GM12891 (cell line): Measurements from ENCODE around the gene MYL7.

Experiments
- DNase-seq: peaks from one replicate; pipeline ENCODE4 v3.0.0; 2011; ENCODE audit warnings: low spot score; ENCODE audit not compliant: insufficient read length
- FAIRE-seq: peaks from 2 replicates; lab custom pipeline; 2011; peaks lifted over from hg19 to GRCh38; lab: Jason Lieb, UNC
- PAX5 ChIP-seq: IDR thresholded peaks from 2 replicates; pipeline ENCODE4 v1.6.1; 2011; ENCODE audit warnings: low read length, moderate library complexity, mild to moderate bottlenecking; ENCODE audit not compliant: insufficient read depth, severe bottlenecking
- POLR2A ChIP-seq: IDR thresholded peaks from 2 replicates; pipeline ENCODE4 v1.6.1; 2011; ENCODE audit warnings: low read depth, low read length, control low read depth
- POLR2AphosphoS5 ChIP-seq: IDR thresholded peaks from 2 replicates; pipeline ENCODE4 v1.6.1; 2011; ENCODE audit warnings: low read depth, low read length, control low read depth
- POU2F2 ChIP-seq: IDR thresholded peaks from 2 replicates; pipeline ENCODE4 v1.6.1; 2011; ENCODE audit warnings: low read depth, mild to moderate bottlenecking, control low read depth, low read length, moderate library complexity
- SPI1 ChIP-seq: IDR thresholded peaks from 2 replicates; pipeline ENCODE4 v1.6.1; 2011; ENCODE audit warnings: low read depth, low read length, control low read depth
- TAF1 ChIP-seq: IDR thresholded peaks from 2 replicates; pipeline ENCODE4 v1.6.1; 2011; ENCODE audit warnings: low read depth, low read length, control low read depth

The MYL7 gene

DNA sequence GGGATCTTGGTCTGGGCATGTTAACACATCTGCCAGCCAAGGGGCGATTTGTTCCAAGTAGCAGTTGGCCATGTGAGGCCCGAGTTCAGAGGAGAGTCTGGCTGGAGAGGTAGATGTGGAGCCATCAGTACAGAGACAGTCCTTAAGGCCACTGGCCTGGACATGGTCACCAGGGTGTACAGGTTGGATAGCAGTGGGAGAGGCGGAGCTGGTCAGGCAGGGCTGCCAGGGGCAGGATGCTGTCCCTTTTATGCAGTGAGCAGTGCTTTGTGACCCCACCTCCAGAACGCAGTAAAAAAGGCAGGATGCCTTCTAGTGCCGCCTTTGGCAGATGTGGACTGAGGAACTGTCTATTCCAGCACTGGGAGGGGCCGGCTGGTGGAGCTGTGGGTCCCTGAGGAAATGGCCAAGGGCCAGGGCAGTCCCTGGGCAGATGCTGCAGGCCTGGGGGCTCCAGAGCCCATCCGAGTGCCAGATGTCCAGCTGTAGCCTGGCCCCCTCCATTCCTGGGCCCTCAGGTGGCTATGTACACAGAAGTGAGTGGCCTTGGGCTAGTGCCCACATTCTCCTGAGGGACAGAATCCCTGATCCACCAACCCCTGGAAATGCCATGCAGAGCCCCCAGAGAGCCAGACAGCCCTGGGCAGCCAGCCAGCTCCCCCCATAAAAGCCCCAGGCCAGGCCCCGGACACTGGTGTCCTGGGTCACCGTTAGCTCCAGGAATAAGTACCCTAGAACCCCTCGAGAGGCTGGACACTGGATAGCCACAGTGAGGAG is 17.2 kb upstream of the MYL7 start:
- DNase-seq (no peak), FAIRE-seq (no peak)
- TF ChIP-seq POLR2AphosphoS5 (no peak), POLR2A (no peak)

DNA sequence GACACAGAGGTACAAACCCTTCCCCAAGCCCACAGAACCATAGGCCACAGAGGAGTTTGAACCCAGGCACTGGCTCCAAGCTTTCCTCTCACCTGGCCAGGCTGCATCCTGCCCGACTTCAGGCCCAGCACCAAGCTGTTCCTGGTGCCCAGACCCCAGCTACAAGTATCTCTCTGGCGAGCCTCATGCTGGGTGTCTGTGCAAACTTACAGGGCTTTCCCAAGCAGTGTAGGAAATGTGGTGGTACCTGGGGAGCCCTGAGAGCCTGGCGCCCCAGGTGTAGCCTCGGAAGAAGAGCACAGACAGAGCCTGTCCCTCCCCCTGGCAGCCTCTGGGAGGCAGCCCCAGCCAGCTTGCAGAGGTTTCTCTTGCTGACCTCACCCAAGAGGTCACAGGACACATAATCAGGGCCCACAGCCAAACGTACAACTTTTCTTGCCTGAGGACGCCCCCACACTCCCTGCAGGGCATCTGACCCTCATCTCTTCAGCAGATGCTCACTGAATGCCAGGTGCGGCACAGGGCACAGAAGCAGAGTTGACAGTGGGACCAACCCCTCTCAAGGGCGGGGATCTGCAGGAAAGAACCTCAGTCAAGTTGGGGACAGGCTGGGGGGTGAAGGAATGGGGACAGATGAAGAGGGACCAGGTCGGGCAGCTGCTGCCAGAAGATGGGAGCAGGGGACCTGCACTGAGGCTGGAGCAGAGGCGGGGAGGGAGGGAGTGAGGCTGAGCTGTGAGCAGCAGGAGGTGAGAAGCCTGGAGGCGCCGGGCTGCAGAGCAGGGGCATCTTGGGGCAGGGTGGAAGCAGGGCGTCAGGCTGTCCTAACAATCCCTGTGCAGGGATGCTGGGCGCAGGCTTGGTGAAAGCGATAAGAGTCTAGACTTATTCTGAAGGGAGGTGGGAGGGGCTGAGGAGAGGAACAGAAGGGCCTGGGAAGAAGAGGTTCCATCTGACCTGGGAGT is 16.3 kb upstream of the MYL7 start:
- TF ChIP-seq PAX5 (no peak), POLR2AphosphoS5 (no peak), TAF1 (no peak), SPI1 (no peak)
- no peak for DNase-seq
- FAIRE-seq, result no peak

DNA sequence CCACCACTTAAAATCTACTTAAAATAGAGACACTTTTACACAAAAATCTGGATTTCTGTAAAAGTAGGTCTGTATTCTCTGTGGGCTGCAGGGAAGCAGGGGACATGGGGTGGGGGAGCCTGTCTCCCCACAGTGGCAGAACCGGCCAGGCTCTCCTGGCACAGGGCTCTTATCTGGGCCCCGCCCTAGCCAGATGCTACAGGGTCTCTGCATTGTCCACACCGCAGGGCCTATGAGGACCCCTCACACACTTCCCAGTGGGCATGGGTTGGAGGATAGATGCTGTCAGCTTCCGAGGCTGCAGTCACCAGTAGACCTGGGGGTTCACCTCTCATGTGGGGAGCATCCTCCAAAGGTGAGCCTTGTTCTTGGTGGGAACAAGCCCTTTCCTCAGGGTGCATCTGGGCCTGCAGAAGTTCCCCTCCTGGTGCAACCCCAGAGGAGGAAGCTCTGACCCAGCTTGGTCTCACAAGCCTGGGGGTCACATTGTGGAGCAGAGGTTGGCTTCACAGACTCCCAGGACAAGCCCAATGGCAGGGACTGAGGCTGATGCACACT is 15.4 kb upstream of the MYL7 start:
- FAIRE-seq, result no peak

DNA sequence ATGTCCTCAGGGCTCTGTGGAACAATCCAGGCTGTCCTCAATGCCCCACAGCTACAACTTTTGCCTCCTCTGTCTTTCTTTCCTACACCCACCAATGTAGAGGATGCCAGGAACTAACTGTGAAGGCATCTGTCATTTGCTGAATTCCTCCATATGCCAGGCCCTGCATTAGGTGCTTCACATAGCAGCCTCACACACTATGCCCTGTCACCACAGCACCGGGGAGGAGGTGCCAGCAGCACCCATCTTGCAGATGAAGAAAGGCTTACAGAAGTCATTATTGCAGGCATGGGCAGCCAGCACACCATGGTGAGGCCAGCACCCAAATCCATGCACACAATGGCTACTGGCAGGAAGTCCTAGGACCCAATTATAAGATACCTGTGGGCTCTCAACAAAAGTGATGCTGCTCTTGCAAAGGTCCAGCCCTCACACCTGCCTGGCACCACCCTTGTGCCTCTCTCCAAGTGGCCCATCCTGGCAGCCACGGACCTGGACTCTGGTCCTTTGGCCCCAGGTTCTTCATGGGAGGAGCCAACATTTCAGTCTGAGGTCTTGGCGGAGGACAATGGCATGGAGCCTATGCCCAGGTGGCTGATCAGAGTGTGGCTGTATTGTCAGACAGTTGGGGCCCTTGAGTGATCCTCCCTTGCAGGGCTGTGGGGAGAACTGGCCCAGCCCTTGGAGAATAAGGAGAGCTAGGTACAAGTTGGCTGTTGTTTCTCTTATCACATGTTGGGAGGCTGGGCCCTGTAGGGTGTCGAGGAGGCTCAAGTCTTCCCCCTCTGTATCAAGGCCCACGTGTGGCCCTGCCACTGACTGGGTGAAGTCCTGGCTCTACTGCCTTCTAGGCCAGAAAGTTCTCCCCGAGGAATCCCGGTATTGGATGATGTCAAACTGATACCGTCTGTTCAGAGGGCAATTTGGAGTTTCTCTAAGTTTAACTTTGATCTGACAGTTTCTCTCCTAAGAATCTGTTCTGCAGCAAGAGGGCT is 14.4 kb upstream of the MYL7 start:
- no peak for TF ChIP-seq PAX5
- TF ChIP-seq POU2F2, result no peak
- TF ChIP-seq SPI1, result no peak
- TF ChIP-seq POLR2AphosphoS5, result no peak
- TF ChIP-seq POLR2A, result no peak
- TF ChIP-seq TAF1, result no peak
- DNase-seq (no peak), FAIRE-seq (no peak)

More for the DNA sequence above, 15.4 kb upstream of the MYL7 start:
- TF ChIP-seq POLR2AphosphoS5 (no peak), TAF1 (no peak), PAX5 (no peak), SPI1 (no peak), POU2F2 (no peak), POLR2A (no peak)
- no peak for DNase-seq

DNA sequence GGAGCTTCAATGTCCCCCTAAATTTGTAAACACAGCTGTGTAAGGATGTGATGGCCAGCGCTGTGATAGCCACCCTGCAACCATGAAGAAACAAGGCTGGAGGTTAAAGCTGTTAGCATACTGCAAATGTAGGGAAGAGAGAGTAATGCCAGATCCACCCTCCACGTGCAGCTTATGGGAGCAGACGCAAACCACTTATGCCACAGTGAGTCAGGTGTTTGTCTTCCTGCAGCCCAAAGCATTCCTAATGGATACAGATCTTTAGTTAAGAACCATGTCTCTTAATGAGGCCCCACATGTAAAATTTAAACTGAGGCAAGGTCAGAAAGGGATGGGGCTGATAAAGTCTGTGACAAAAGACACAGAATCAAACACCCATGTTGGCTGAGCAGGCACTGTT is 13.6 kb upstream of the MYL7 start:
- no peak for DNase-seq

DNA sequence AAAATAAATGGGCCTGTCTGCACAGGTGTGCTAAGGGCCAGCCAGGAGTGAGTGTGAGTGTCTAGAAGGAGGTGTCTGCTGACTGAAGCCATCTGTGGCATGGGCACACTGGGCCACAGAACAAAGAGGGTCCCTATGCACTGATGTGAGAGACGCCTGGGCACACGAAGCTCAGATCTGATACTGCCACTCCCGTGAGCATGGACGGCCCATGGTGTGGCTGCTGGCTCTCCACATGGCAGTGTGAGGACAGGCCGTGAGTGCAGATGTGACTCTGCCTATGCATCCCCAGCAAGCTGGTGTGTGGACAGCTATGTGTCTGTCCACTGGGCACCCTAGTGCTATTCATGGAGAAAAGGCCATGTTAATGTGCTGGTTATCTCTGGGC is 12.8 kb upstream of the MYL7 start:
- no peak for TF ChIP-seq PAX5
- no peak for TF ChIP-seq SPI1
- TF ChIP-seq TAF1, result no peak
- TF ChIP-seq POLR2A, result no peak
- no peak for TF ChIP-seq POU2F2
- no peak for TF ChIP-seq POLR2AphosphoS5
- no peak for DNase-seq
- FAIRE-seq, result no peak

More for the DNA sequence above, 13.6 kb upstream of the MYL7 start:
- no peak for FAIRE-seq
- TF ChIP-seq POLR2AphosphoS5, result no peak

DNA sequence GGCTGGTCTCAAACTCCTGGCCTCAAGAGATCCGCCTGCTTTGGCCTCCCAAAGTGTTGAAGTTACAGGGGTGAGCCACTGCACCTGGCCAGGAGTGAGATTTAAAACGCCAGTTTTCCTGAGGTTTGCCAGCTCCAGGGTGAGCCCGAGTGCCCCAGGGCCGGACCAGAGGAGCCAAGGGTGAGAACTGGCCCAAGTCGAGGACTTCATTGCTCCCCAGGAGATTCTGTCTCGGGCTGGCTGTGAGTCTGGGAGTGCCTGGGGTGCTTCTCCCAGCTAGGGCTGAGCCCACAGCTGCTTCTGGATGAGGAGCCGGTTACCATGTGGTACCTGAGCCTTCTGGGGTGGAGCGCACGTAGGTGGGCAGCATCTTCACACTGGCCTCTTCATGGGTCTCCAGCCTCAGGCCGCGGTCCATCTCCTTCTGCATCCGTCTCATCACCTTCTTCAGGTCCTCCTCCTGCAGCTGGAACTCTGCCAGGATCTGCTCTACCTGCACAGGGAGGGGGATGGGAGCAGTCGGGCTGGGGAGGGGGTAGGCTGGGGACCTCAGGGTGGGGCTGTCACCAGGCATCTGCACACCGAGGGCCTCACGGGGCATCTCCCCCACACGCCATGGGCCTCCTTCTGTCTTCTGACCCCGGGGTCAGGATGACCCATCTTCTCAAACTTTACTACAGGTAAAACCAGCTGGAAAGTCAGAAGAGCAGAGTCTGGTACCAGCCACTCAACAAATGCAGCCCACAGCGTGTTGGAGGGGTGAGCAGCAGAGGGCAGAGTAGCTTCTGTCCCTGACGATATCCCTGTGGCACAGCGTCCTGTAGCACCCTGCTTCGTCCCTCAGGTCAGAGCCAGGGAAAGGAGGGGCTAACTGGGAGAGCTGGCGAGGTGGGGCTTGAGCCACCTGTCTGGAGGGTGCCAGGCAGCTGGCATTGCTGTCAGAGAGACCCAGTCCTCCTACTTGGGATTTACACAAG is 12.1 kb upstream of the MYL7 start:
- FAIRE-seq (no peak), DNase-seq (no peak)
- TF ChIP-seq POLR2A (no peak), POU2F2 (no peak), PAX5 (no peak), POLR2AphosphoS5 (no peak), TAF1 (no peak), SPI1 (no peak)

DNA sequence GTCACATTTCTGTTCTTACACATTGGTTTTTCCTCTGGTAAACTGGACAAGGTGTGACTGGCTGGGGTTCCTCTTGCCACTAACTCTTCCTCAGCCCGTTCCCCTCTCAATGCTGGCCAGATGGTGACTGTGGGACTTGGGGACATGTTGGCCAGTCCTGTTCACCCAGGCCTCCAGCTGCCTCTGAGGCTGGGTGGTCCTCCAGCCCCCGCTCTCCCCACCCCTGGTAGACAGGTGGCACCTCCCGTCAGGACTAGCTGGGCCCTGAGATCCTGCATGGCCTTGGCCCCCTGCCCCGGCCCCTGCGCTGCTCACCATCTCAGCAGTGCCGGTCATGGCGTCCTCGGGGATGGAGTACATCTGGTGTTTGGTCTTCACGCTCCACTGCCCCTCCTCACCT is 10.8 kb upstream of the MYL7 start:
- no peak for DNase-seq
- no peak for TF ChIP-seq PAX5
- TF ChIP-seq POLR2A, result no peak
- no peak for TF ChIP-seq POU2F2
- no peak for TF ChIP-seq SPI1
- no peak for TF ChIP-seq POLR2AphosphoS5
- TF ChIP-seq TAF1, result no peak
- FAIRE-seq, result no peak
